ENCODE results near the gene CEP192.

- TF ChIP-seq REST (IDR thresholded peaks at IDR 0.05; ENCODE audit: insufficient replicate concordance, low read depth) (no peak), CTCF (IDR thresholded peaks at IDR 0.05; ENCODE audit: insufficient read depth, low read length) (no peak)
Measured at GRCh38 chr18:13019301-13019700, 28.1 kb downstream of the CEP192 start.

All from HL-60 (cell line).